Caco-2 (cell line): ENCODE measurements around the gene MACROD2. TPM values are rescaled to one million over a fixed set of nuclear protein-coding genes. Genes with fewer than 3 reads are reported as not detected.
A peak's percentile ranks its signal among the peaks of the same experiment; 100 is the strongest.

Source experiments
- BruUV-seq: library from RNA; stranded (reverse); fragments of 400-500 nt; replicated peaks from 2 replicates; lab custom pipeline; 2021; lab: Mats Ljungman, UMichigan
- CTCF ChIA-PET: fragments of 300-600 bp; sonication (Branson Sonifier 250); formaldehyde crosslinking; loops from one replicate; lab custom pipeline; 2022; ENCODE audit warnings: antibody characterized with exemption; lab: Charles Lee
- POLR2A ChIA-PET: fragments of 300-600 bp; sonication (Branson Sonifier 250); formaldehyde crosslinking; loops from one replicate; lab custom pipeline; 2022; ENCODE audit warnings: antibody characterized with exemption; lab: Charles Lee
- DNase-seq, 2 experiments: peaks; one replicate each; pipeline versions ENCODE4 v3.0.0 to v3.0.0-alpha.2; 2020 to 2022
- H3K27me3 ChIP-seq: replicated peaks from 2 replicates; pipeline ENCODE4 v1.6.0; 2011; ENCODE audit warnings: low read length; ENCODE audit not compliant: control insufficient read depth, insufficient read depth
- H3K36me3 ChIP-seq: 2 replicates; pipeline ENCODE4 v1.5.1; 2011; ENCODE audit warnings: low read length; ENCODE audit not compliant: control insufficient read depth, insufficient read depth
- H3K4me1 ChIP-seq: fragments of 250-450 bp; sonication (Bioruptor Pico); 2 replicates; pipeline ENCODE4 v1.5.1; 2020; ENCODE audit warnings: mild to moderate bottlenecking
- H3K4me3 ChIP-seq: 2 replicates; pipeline ENCODE4 v1.5.1; 2011; ENCODE audit warnings: low read depth, mild to moderate bottlenecking, control low read depth, low read length
- H3K9me3 ChIP-seq: fragments of 250-450 bp; sonication (Bioruptor Pico); 2 replicates; pipeline ENCODE4 v1.5.1; 2020; ENCODE audit warnings: mild to moderate bottlenecking, moderate library complexity
- H3K27ac Mint-ChIP-seq: one replicate; pipeline ENCODE4 v1.8.0; 2022; ENCODE audit warnings: mixed read lengths; ENCODE audit not compliant: unreplicated experiment
- H3K27me3 Mint-ChIP-seq: one replicate; pipeline ENCODE4 v1.8.0; 2022; ENCODE audit warnings: mixed read lengths; ENCODE audit not compliant: insufficient read depth, unreplicated experiment
- H3K36me3 Mint-ChIP-seq: one replicate; pipeline ENCODE4 v1.8.0; 2022; ENCODE audit warnings: mild to moderate bottlenecking, mixed read lengths; ENCODE audit not compliant: insufficient read depth, unreplicated experiment
- H3K4me1 Mint-ChIP-seq: one replicate; pipeline ENCODE4 v1.8.0; 2022; ENCODE audit warnings: low read depth, mixed read lengths; ENCODE audit not compliant: unreplicated experiment
- H3K4me3 Mint-ChIP-seq: one replicate; pipeline ENCODE4 v1.8.0; 2022; ENCODE audit warnings: mild to moderate bottlenecking, moderate library complexity, mixed read lengths; ENCODE audit not compliant: unreplicated experiment
- H3K9me3 Mint-ChIP-seq: one replicate; pipeline ENCODE4 v1.8.0; 2022; ENCODE audit warnings: mixed read lengths; ENCODE audit not compliant: unreplicated experiment
- CTCF ChIP-seq, 2 experiments: fragments of 200-600 bp in 1 of 2; IDR thresholded peaks; 1 replicate in 1 of 2; 2 replicates in 1 of 2; pipeline versions ENCODE4 v1.5.1 to v1.8.0; 2011 to 2022; ENCODE audit warnings: antibody characterized with exemption in 1 of 2, control low read depth in 1 of 2, inconsistent platforms in 1 of 2, low read depth in 1 of 2, low read length in 1 of 2, mild to moderate bottlenecking in 1 of 2, moderate library complexity in 1 of 2; ENCODE audit not compliant: insufficient read depth in 1 of 2, severe bottlenecking in 1 of 2, unreplicated experiment in 1 of 2
- intact Hi-C: fragments of 100-400 bp; cut with micrococcal nuclease; formaldehyde crosslinking; loops from one replicate; pipeline ENCODE4 v1.10.0; 2022; ENCODE audit not compliant: unreplicated experiment
- total RNA-seq: library from RNA; stranded (reverse); gene quantifications from 2 replicates; pipeline ENCODE4 v1.2.3, GENCODE V29; 2022

MACROD2 gene
- total RNA-seq, 1 experiment from 2014 or later = 6.4 TPM

GRCh38 chr20:14553774-14554534 is 558.6 kb downstream of the MACROD2 start:
- no peaks in the 10 kb centered on the region for H3K36me3 ChIP-seq
- Mint-ChIP-seq H3K4me3 (no peak overlapping the region), H3K9me3 (peaks cover 47% of the 10 kb centered on the region), H3K36me3 (peaks cover 4% of the 10 kb centered on the region), H3K4me1 (peaks cover 19% of the 10 kb centered on the region), H3K27ac (peak overlapping the region; percentile 19), H3K27me3 (no peaks in the 10 kb centered on the region)
- intact Hi-C loops = no loop called here
- H3K4me1 ChIP-seq = peaks cover 39% of the 10 kb centered on the region
- no peaks in the 10 kb centered on the region for H3K27me3 ChIP-seq
- no peak overlapping the region for H3K4me3 ChIP-seq
- BruUV-seq = no TSS peak
- TF ChIP-seq CTCF (IDR thresholded peaks at IDR 0.05; ENCODE audit: insufficient read depth in 1 of 2, low read depth in 1 of 2, low read length in 1 of 2, severe bottlenecking in 1 of 2, unreplicated experiment in 1 of 2) = no peak
- peaks cover 12% of the 10 kb centered on the region; the same call in 1 of the 2 replicates for H3K9me3 ChIP-seq
- ChIA-PET CTCF (no interaction called here), POLR2A (no interaction called here)
- no peak for DNase-seq

GRCh38 chr20:14555676-14556075 is 560.4 kb downstream of the MACROD2 start:
- peaks cover 32% of the 10 kb centered on the region for H3K9me3 Mint-ChIP-seq
- no peaks in the 10 kb centered on the region for H3K27me3 Mint-ChIP-seq
- no TSS peak for BruUV-seq
- CTCF ChIA-PET = interaction anchor here (0.9 kb wide), 1 partner anchor 218 kb away, joined by 5 read pairs; the partner anchor contains the start of gene FLRT3
- H3K36me3 Mint-ChIP-seq = peaks cover 4% of the 10 kb centered on the region
- no peaks in the 10 kb centered on the region for H3K27me3 ChIP-seq
- H3K4me3 ChIP-seq = no peak overlapping the region
- H3K4me1 ChIP-seq = peaks cover 39% of the 10 kb centered on the region
- intact Hi-C loops = loop anchor here (1.0 to 2.0 kb wide), 2 partner anchors 149 to 218 kb away; partner anchors contain the start of gene FLRT3
- DNase-seq = no peak
- POLR2A ChIA-PET = interaction anchor here (0.7 to 1.5 kb wide), 2 partner anchors 10 to 218 kb away, joined by 3 to 11 read pairs; partner anchors contain the start of gene FLRT3
- peaks cover 12% of the 10 kb centered on the region; the same call in 1 of the 2 replicates for H3K9me3 ChIP-seq
- H3K36me3 ChIP-seq = no peaks in the 10 kb centered on the region
- H3K27ac Mint-ChIP-seq = peak overlapping the region; percentile 30
- H3K4me1 Mint-ChIP-seq = peaks cover 19% of the 10 kb centered on the region
- no peak overlapping the region for H3K4me3 Mint-ChIP-seq
- TF ChIP-seq CTCF (IDR thresholded peaks at IDR 0.05; ENCODE audit: insufficient read depth in 1 of 2, low read depth in 1 of 2, low read length in 1 of 2, severe bottlenecking in 1 of 2, unreplicated experiment in 1 of 2) = no peak

- H3K9me3 ChIP-seq = peaks cover 12% of the 10 kb centered on the region; the same call in 1 of the 2 replicates
- no TSS peak for BruUV-seq
- Mint-ChIP-seq H3K27ac (peak overlapping the region; percentile 30), H3K9me3 (peaks cover 32% of the 10 kb centered on the region), H3K4me3 (no peak overlapping the region), H3K36me3 (peaks cover 4% of the 10 kb centered on the region), H3K27me3 (no peaks in the 10 kb centered on the region), H3K4me1 (peaks cover 19% of the 10 kb centered on the region)
- H3K36me3 ChIP-seq = no peaks in the 10 kb centered on the region
- DNase-seq = peak in 1 of 2 experiments; percentile 31
- H3K4me3 ChIP-seq = no peak overlapping the region
- intact Hi-C loops = loop anchor here (1.0 to 2.0 kb wide), 2 partner anchors 149 to 219 kb away; partner anchors contain the start of gene FLRT3
- H3K4me1 ChIP-seq = peaks cover 39% of the 10 kb centered on the region
- ChIA-PET POLR2A (interaction anchor here (0.7 to 1.5 kb wide), 2 partner anchors 11 to 219 kb away, joined by 3 to 11 read pairs; partner anchors contain the start of gene FLRT3), CTCF (interaction anchor here (0.9 kb wide), 1 partner anchor 219 kb away, joined by 5 read pairs; the partner anchor contains the start of gene FLRT3)
- no peaks in the 10 kb centered on the region for H3K27me3 ChIP-seq
- TF ChIP-seq CTCF (IDR thresholded peaks at IDR 0.05; ENCODE audit: insufficient read depth in 1 of 2, low read depth in 1 of 2, low read length in 1 of 2, severe bottlenecking in 1 of 2, unreplicated experiment in 1 of 2) = no peak
These were observed 560.9 kb downstream of the MACROD2 start for GRCh38 chr20:14556206-14556605.
